GM23248 (cell line): ENCODE results near the gene BRF1.

Source experiments
- EZH2 ChIP-seq: fragments of 200-600 bp; sonication (generic); IDR thresholded peaks from 2 replicates; pipeline ENCODE4 v1.6.1; 2018; ENCODE audit warnings: antibody characterized with exemption, mild to moderate bottlenecking; ENCODE audit not compliant: insufficient read depth, poor library complexity, severe bottlenecking
- EZH2phosphoT487 ChIP-seq: fragments of 200-600 bp; sonication (generic); IDR thresholded peaks from 2 replicates; pipeline ENCODE4 v1.6.1; 2018; ENCODE audit warnings: antibody characterized with exemption, moderate library complexity, mild to moderate bottlenecking, low read depth; ENCODE audit not compliant: insufficient read depth

DNA sequence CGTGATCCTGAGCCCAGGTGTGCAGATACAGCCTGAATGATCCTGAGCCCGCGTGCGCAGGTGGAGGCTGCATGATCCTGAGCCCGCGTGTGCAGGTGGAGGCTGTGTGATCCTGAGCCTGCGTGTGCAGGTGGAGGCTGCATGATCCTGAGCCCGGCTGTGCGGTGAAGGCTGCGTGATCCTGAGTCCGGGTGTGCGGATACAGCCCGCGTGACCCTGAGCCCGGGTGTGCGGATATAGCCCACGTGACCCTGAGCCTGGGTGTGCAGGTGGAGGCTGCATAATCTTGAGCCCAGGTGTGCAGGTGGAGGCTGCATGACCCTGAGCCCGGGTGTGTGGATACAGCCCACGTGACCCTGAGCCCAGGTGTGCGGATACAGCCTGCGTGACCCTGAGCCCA lies 20.3 kb downstream of the BRF1 start:
- TF ChIP-seq EZH2: no peak
- TF ChIP-seq EZH2phosphoT487: no peak
